GM21619 (cell line): ENCODE data around the gene NSUN6.
A peak's percentile ranks its signal among the peaks of the same experiment; 100 is the strongest.
"Not testable (repeated sequence)": the region's sequence is repeated elsewhere in the genome, so short reads cannot be mapped to it uniquely, and the experiment has no call there.

Experiments
- ATAC-seq: cut with Tn5 transposase; IDR thresholded peaks from one replicate; pipeline ENCODE4 v1.9.1; 2021; ENCODE audit not compliant: unreplicated experiment

Gene NSUN6

DNA sequence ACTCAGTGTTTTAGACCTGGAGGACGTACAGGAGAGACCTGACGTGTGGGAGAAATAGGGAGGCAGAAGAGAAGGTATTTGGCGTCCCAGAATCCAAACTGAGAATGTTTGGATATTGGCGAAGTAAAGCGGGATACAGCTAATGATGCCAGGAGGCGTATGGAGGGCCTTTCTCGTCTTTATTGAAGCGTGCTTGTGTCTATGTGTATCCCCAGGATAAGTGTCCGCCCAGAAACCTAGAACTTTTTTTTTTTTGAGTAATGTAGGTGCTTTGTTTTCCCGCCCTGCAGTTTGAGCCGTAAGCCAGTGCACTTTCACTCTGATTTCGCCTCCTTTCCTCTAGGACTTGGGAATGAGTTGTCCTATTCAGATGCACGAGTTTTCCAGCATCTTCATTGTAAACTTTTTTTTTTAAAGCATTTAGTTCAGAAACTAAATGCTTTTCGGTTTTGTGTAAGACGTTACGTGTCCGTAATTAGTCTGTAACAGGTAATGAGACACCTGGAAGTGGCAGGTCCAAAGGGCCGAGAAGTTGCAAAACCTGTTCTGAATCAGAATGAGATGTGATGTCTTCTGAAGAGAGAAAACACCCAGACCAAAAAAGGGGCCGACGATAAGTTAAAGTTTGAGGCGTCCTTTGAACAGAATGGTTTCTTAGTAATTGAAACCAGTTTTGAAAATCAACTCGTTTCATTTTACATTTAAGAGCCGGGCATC is 8.6 kb upstream of the NSUN6 start:
- ATAC-seq = peak; percentile 17

- ATAC-seq = peak; percentile 83
These were observed 7.9 kb upstream of the NSUN6 start, which contains the start of gene ARL5B for GRCh38 chr10:18659125-18659818. Gene ARL5B (plus strand): TSS chr10:18659431. CDS start chr10:18659638, 207 bp downstream.

DNA sequence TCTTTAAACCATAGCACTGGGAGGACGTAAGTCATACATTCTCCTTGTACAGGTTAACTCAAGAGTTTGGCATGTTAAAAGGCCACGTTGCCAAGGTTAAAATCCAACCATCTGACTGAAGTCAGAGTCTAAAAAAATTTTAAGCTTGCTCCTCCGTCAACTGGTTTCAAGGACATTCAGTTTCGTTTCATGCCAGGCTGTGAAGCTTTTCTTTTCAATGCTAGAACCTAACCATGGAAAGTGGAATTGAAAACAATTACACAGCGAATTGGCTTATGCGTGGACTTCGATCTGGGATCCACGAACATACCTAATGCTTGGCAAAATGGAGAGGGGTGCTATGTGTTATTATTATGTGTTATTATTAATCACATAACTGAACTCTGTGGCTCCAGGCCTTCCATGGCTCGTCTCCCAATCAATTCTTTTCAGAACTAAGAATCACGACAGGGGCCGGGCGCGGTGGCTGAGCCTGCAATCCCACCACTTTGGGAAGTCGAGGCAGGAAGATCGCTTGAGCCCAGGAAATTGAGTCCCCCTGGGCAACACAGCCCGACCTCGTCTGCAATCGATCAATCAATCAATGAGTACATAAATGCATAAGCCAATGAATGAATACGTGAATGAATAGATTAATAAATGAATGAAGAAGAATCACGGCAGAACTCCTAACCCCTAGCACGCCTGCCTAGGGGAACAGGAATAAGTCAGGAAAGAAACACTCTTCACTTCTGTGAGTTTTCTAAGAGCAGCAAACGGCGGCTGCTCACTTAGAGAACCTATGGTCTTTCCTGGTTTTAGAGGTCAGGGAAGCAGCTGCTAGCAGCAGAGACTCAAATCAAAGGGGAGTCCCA is 7.1 kb upstream of the NSUN6 start:
- peak; percentile 2 for ATAC-seq

GRCh38 chr10:18656724-18657123 is 5.3 kb upstream of the NSUN6 start:
- no peak for ATAC-seq

- ATAC-seq = no peak
These were observed 1.7 kb upstream of the NSUN6 start for GRCh38 chr10:18653112-18653511.

- no peak for ATAC-seq
These were observed 886 bp downstream of the NSUN6 start for GRCh38 chr10:18650404-18650997.

DNA sequence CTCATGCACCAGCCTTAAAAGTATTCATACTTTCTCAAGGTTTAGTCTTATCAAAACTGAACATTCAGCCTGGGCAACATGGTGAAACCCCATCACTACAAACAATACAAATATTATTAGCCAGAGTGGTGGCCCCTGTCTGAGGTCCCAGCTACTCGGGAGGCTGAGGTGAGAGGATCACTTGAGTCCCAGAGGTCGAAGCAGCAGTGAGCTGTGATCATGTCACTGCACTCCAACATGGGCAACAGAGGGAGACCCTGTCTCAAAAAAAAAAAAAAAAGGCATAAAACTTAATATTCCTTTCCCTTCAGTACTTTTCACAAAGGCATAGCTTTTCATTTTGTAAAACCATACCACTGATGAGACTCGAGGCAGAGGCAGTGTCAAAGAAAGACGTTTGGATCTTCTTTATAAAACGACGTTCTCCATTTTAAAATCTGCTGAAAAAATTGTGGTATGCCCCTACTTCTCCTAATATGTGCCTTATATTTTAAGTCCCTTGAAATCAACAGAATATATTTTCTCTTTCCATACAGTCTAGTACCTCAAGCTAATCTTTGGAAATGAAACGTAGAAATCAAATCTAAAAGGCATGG is 1.9 kb downstream of the NSUN6 start:
- ATAC-seq = no peak

GRCh38 chr10:18647945-18648344 is 3.4 kb downstream of the NSUN6 start:
- ATAC-seq = no peak

- no peak for ATAC-seq
These were observed 4.2 kb downstream of the NSUN6 start for GRCh38 chr10:18647151-18647550.

DNA sequence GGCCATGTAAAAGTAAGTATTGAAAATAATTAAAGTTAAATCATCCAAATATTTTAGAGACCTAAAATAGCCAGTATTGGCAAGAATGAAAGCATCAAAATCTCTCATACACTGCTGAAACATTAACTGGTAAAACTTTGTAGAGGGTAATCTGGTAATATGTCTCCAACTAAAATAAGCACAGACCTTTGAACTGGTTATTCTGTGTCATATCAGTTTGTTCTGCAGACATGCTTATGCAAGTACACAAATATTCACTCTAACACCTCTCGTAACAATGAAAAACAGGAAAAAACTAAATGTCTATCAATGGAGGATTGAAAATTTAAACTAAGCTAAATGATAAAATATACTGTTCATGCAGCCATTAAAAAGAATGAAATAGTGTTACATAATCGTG is 11.7 kb downstream of the NSUN6 start:
- not testable (repeated sequence) for ATAC-seq

- not testable (repeated sequence) for ATAC-seq
These were observed 14.0 kb downstream of the NSUN6 start for GRCh38 chr10:18637400-18637799.

GRCh38 chr10:18635995-18636394 is 15.4 kb downstream of the NSUN6 start:
- no peak for ATAC-seq

GRCh38 chr10:18632500-18632899 is 18.9 kb downstream of the NSUN6 start:
- ATAC-seq = not testable (repeated sequence)

- ATAC-seq = not testable (repeated sequence)
These were observed 23.9 kb downstream of the NSUN6 start for GRCh38 chr10:18627452-18628018.

GRCh38 chr10:18625886-18626285 is 25.5 kb downstream of the NSUN6 start:
- no peak for ATAC-seq

GRCh38 chr10:18623671-18624070 is 27.7 kb downstream of the NSUN6 start:
- ATAC-seq = not testable (repeated sequence)

DNA sequence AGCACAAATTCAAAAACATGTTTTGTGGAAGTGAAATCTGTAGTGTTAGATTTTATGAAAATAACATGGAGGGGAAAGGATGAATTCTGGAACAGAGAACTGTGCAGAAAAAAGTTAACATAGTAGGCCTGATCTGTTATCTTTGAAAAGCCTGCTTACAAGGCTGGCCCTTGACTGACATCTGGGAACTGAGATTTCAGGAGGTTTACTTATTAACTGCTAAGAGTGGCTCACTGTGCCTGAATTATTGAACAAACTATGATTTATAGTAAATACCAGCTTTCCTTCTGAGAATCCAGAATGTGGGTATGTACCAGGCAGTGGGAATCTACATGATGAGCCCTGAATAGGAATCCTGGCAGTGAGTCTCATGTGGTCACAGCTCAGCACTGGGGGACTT is 30.5 kb downstream of the NSUN6 start:
- no peak for ATAC-seq

GRCh38 chr10:18619016-18619415 is 32.4 kb downstream of the NSUN6 start:
- no peak for ATAC-seq

GRCh38 chr10:18616337-18616736 is 35.0 kb downstream of the NSUN6 start:
- ATAC-seq = no peak

DNA sequence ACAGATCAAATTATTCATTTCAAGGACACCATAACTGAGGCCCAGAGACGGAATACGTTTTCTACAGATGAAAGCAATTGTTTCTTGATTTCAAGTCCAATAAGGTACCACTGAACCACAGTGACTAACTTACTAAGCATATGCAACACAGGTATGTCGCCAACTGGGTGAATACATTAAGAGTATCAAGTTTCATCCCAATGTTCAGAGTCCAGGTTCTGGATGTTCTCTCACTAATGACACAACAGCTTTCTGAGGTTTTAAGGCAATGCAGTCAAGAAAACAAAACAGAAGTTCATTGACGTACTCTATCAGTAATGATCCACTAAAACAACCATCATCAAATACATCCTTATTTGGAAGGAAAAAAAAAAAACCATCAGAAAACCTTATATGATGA is 35.8 kb downstream of the NSUN6 start:
- ATAC-seq = no peak
